Natural killer cell (primary cell): ENCODE measurements around the gene TSHZ1. TPM values are rescaled to one million over a fixed set of nuclear protein-coding genes. Genes with fewer than 3 reads are reported as not detected.

ENCODE experiments used
- ATAC-seq, 3 donors: fragments of 150-1000 bp in 2 of 3; fragments of 200-7000 bp in 1 of 3; cut with Tn5 transposase; 1 replicate in 1 of 3; 2 replicates in 2 of 3; pipeline ENCODE4 v1.10.0; 2021; ENCODE audit warnings: mild to moderate bottlenecking in 2 of 3, moderate library complexity in 2 of 3
- DNase-seq, 2 donors: peaks; one replicate each; pipeline versions ENCODE4 v3.0.0 to v3.0.0-alpha.2; 2013 to 2021; ENCODE audit warnings: mixed read lengths in 1 of 2
- H3K27ac ChIP-seq: one replicate; pipeline ENCODE4 v1.5.1; 2013; ENCODE audit warnings: mild to moderate bottlenecking, low read length
- H3K27me3 ChIP-seq: one replicate; pipeline ENCODE4 v1.6.1; 2013; ENCODE audit warnings: low read length; ENCODE audit not compliant: control insufficient read depth, insufficient read depth
- H3K36me3 ChIP-seq: one replicate; pipeline ENCODE4 v1.6.1; 2013; ENCODE audit warnings: low read length; ENCODE audit not compliant: control insufficient read depth, insufficient read depth
- H3K4me1 ChIP-seq: one replicate; pipeline ENCODE4 v1.6.1; 2013; ENCODE audit warnings: low read length; ENCODE audit not compliant: control insufficient read depth, insufficient read depth
- H3K4me3 ChIP-seq: one replicate; pipeline ENCODE4 v1.5.1; 2013; ENCODE audit warnings: low read length
- H3K9me3 ChIP-seq: one replicate; pipeline ENCODE4 v1.6.1; 2013; ENCODE audit warnings: low read length; ENCODE audit not compliant: control insufficient read depth, insufficient read depth
- H3K27ac Mint-ChIP-seq, 2 donors: one replicate each; pipeline ENCODE4 v1.8.0; 2022; ENCODE audit warnings: mild to moderate bottlenecking in 2 of 2, mixed read lengths in 2 of 2, moderate library complexity in 1 of 2
- H3K27me3 Mint-ChIP-seq, 2 donors: one replicate each; pipeline ENCODE4 v1.8.0; 2022; ENCODE audit warnings: low read depth in 2 of 2, mixed read lengths in 2 of 2
- H3K36me3 Mint-ChIP-seq: one replicate; pipeline ENCODE4 v1.8.0; 2022; ENCODE audit warnings: mixed read lengths
- H3K4me1 Mint-ChIP-seq, 2 donors: one replicate each; pipeline ENCODE4 v1.8.0; 2022; ENCODE audit warnings: mixed read lengths in 2 of 2
- H3K4me3 Mint-ChIP-seq: one replicate; pipeline ENCODE4 v1.8.0; 2022; ENCODE audit warnings: mild to moderate bottlenecking, moderate library complexity, mixed read lengths
- H3K9me3 Mint-ChIP-seq, 2 donors: one replicate each; pipeline ENCODE4 v1.8.0; 2022; ENCODE audit warnings: mixed read lengths in 2 of 2
- WGBS: methylation state at CpG from one replicate; pipeline ENCODE4 v1.1.7; 2013; ENCODE audit warnings: missing lambda C conversion rate; ENCODE audit not compliant: insufficient coverage; 5-methylcytosine and 5-hydroxymethylcytosine counted together
- intact Hi-C: fragments of 100-400 bp; cut with micrococcal nuclease; formaldehyde crosslinking; loops from one replicate; pipeline ENCODE4 v1.14.2; 2022
- total RNA-seq, 4 donors: library from RNA; stranded (reverse); fragments of 120-200 nt in 1 of 4; gene quantifications; one replicate each; pipeline versions ENCODE4 v1.2.3 to v1.2.4, GENCODE V29; 2013 to 2022
- TF ChIP-seq, protein P1 (sequence below): fragments of 200-600 bp; IDR thresholded peaks from one replicate; pipeline ENCODE4 v1.8.0; 2022; ENCODE audit warnings: antibody characterized with exemption

TSHZ1 gene
- total RNA-seq, 3 donors from 2014 or later (not counting 1 experiment from before 2014, with no cell fraction given): 44.3 to 51.6 (median 44.8) TPM

- intact Hi-C loops: loop anchor here (10.0 kb wide), 1 partner anchor 165 kb away; no protein-coding TSS in a partner anchor
- TF ChIP-seq, protein P1, sequence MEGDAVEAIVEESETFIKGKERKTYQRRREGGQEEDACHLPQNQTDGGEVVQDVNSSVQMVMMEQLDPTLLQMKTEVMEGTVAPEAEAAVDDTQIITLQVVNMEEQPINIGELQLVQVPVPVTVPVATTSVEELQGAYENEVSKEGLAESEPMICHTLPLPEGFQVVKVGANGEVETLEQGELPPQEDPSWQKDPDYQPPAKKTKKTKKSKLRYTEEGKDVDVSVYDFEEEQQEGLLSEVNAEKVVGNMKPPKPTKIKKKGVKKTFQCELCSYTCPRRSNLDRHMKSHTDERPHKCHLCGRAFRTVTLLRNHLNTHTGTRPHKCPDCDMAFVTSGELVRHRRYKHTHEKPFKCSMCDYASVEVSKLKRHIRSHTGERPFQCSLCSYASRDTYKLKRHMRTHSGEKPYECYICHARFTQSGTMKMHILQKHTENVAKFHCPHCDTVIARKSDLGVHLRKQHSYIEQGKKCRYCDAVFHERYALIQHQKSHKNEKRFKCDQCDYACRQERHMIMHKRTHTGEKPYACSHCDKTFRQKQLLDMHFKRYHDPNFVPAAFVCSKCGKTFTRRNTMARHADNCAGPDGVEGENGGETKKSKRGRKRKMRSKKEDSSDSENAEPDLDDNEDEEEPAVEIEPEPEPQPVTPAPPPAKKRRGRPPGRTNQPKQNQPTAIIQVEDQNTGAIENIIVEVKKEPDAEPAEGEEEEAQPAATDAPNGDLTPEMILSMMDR: no peak
- no peak overlapping the region for H3K27ac ChIP-seq
- peaks cover 13% of the 10 kb centered on the region for H3K4me1 ChIP-seq
- DNase-seq: no peak
- no peak overlapping the region for H3K4me3 ChIP-seq
- H3K27ac Mint-ChIP-seq: peak overlapping the region in 1 of 2 donors; percentile 54
- no peaks in the 10 kb centered on the region for H3K9me3 ChIP-seq
- WGBS: 87% methylated on average over 13 of the region's 13 CpGs
- H3K9me3 Mint-ChIP-seq: no peaks in the 10 kb centered on the region
- no peak overlapping the region for H3K4me3 Mint-ChIP-seq
- no peak for ATAC-seq
- peaks cover 5% of the 10 kb centered on the region for H3K36me3 Mint-ChIP-seq
- peaks cover 13% of the 10 kb centered on the region for H3K36me3 ChIP-seq
- H3K4me1 Mint-ChIP-seq: peaks cover 11 to 13% of the 10 kb centered on the region in 2 donors
- H3K27me3 Mint-ChIP-seq: peaks cover 0 to under 1% of the 10 kb centered on the region in 2 donors
- H3K27me3 ChIP-seq: peaks cover under 1% of the 10 kb centered on the region
Measured at GRCh38 chr18:75200071-75200470, 10.5 kb upstream of the TSHZ1 start.

DNA sequence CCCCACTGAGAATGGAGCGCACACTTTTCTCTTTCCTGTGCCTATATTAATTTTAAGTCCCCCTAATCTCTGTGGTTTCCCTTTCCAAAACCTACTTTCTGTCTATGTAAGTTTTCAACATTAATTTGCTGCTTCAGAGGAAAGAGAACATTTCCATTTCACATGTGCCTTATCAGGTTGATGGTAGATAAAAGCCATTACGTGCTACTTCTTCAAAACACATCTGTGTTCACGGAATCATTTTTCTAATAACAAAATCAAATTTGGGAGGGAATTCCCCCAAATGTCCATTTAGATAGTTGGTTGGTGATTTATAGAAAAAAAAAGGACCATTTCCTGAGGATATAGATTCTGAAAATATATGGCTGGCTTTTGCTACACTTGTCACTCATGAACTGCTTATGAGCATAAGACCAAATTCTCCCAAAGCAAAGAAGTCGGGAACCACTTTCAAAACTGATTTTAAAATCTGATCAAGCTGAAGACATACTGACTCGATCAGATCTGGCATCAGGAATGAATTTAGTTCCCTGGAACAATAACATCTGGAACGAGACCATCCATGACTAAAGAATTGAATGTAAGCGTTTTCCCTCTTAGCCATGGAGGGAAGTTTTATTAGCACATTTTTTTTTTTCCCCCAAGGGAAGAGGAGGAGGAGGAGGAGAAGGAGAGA, 9.9 kb upstream of the TSHZ1 start:
- no peak for DNase-seq
- 89% methylated on average over 4 of the region's 7 CpGs for WGBS
- Mint-ChIP-seq H3K27ac (no peak overlapping the region), H3K36me3 (peaks cover 5% of the 10 kb centered on the region), H3K9me3 (no peaks in the 10 kb centered on the region), H3K27me3 (peaks cover 3 to 7% of the 10 kb centered on the region in 2 donors), H3K4me3 (no peak overlapping the region), H3K4me1 (peaks cover 18 to 20% of the 10 kb centered on the region in 2 donors)
- H3K9me3 ChIP-seq: no peaks in the 10 kb centered on the region
- TF ChIP-seq, protein P1: no peak
- no peak overlapping the region for H3K4me3 ChIP-seq
- intact Hi-C loops: loop anchor here (10.0 kb wide), 1 partner anchor 164 kb away; no protein-coding TSS in a partner anchor
- H3K27ac ChIP-seq: no peak overlapping the region
- no peak for ATAC-seq
- H3K27me3 ChIP-seq: peaks cover 3% of the 10 kb centered on the region
- peaks cover 13% of the 10 kb centered on the region for H3K36me3 ChIP-seq
- peaks cover 19% of the 10 kb centered on the region for H3K4me1 ChIP-seq

DNA sequence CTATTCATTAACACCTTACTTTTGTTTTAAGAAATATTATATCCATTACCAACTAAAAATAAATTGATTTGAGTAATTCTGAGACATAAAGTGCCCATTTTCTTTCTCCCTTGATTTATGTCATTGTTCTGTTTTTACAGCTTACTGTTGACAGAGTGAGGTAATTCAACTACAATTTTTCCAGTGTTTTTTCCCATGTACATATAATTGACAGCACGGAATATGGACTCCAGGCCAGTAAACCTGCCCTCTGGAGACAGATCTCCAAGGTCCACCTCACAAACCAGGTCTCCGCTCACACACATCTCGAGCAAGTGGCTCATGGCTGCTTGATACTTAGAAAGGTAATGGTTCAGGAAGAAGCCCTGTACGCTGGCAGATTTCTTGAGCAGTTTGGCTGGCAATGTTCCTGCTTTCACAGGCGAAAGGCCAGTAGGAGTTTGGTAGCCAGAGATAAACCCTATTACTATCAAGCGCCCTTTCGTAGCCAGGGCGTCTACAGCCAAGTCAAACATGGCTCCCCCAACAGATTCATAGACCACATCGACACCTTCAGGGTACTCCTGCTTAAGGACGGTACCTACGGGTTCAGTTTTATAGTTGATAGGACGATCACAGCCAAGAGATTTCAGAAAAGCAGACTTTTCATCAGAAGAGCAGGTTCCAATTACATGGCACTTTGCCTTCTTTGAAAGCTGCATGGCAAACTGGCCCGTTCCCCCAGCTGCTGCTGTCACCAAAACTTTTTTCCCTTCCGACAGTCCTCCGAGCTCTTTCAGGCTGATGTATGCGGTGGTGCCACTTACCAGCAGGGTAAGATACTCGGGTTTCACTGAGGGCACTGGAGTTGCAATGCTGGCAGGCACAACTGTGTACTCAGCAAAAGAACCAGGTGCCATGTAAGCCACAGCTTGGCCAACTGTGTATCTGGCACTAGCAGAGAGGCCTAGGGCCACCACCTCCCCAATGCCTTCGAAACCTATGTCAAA, 9.0 kb upstream of the TSHZ1 start:
- Histone ChIP-seq H3K4me1 (peaks cover 20% of the 10 kb centered on the region), H3K27me3 (peaks cover 3% of the 10 kb centered on the region), H3K4me3 (no peak overlapping the region), H3K27ac (no peak overlapping the region), H3K36me3 (peaks cover 13% of the 10 kb centered on the region), H3K9me3 (no peaks in the 10 kb centered on the region)
- Mint-ChIP-seq H3K27ac (no peak overlapping the region), H3K9me3 (no peaks in the 10 kb centered on the region), H3K4me1 (peaks cover 26 to 28% of the 10 kb centered on the region in 2 donors), H3K36me3 (peaks cover 5% of the 10 kb centered on the region), H3K27me3 (peaks cover 3 to 12% of the 10 kb centered on the region in 2 donors), H3K4me3 (no peak overlapping the region)
- intact Hi-C loops: loop anchor here (10.0 kb wide), 1 partner anchor 163 kb away; no protein-coding TSS in a partner anchor
- DNase-seq (no peak), ATAC-seq (no peak)
- WGBS: 98% methylated on average over 18 of the region's 18 CpGs
- TF ChIP-seq, protein P1: no peak
